T-helper 1 cell (primary cell): Measurements from ENCODE around the gene LPP.

Experiments
- DNase-seq, 5 donors: peaks; one replicate each; pipeline ENCODE4 v3.0.0-alpha.2; 2012 to 2020

LPP gene

GRCh38 chr3:188822411-188822810 lies 668.5 kb downstream of the LPP start:
- no peak for DNase-seq

- DNase-seq, result no peak
Measured at GRCh38 chr3:188824566-188824965, 670.6 kb downstream of the LPP start.

GRCh38 chr3:188825901-188826300 lies 671.9 kb downstream of the LPP start:
- DNase-seq, result no peak

GRCh38 chr3:188826574-188826973 lies 672.6 kb downstream of the LPP start:
- DNase-seq, result no peak

GRCh38 chr3:188827103-188827502 lies 673.1 kb downstream of the LPP start:
- DNase-seq, result no peak

- no peak for DNase-seq
Measured at GRCh38 chr3:188827576-188827975, 673.6 kb downstream of the LPP start.

- no peak for DNase-seq
Measured at GRCh38 chr3:188829130-188829529, 675.2 kb downstream of the LPP start.

GRCh38 chr3:188829576-188829975 lies 675.6 kb downstream of the LPP start:
- DNase-seq, result no peak

- DNase-seq, result no peak
Measured at GRCh38 chr3:188830893-188831292, 676.9 kb downstream of the LPP start.

- no peak for DNase-seq
Measured at GRCh38 chr3:188832146-188832545, 678.2 kb downstream of the LPP start.

GRCh38 chr3:188832961-188833721 lies 679.2 kb downstream of the LPP start:
- no peak for DNase-seq

GRCh38 chr3:188834349-188834748 lies 680.4 kb downstream of the LPP start:
- no peak for DNase-seq

GRCh38 chr3:188839187-188839695 lies 685.3 kb downstream of the LPP start:
- DNase-seq, result no peak

- no peak for DNase-seq
Measured at GRCh38 chr3:188840290-188840689, 686.3 kb downstream of the LPP start.

GRCh38 chr3:188841906-188842305 lies 687.9 kb downstream of the LPP start:
- DNase-seq, result no peak

- no peak for DNase-seq
Measured at GRCh38 chr3:188842639-188843038, 688.7 kb downstream of the LPP start.

- no peak for DNase-seq
Measured at GRCh38 chr3:188844096-188844495, 690.1 kb downstream of the LPP start.

GRCh38 chr3:188845514-188845913 lies 691.6 kb downstream of the LPP start:
- no peak for DNase-seq

- DNase-seq, result no peak
Measured at GRCh38 chr3:188848947-188849346, 695.0 kb downstream of the LPP start.

GRCh38 chr3:188853856-188854771 lies 700.2 kb downstream of the LPP start:
- no peak for DNase-seq

GRCh38 chr3:188854772-188855149 lies 700.8 kb downstream of the LPP start:
- no peak for DNase-seq

- DNase-seq, result no peak
Measured at GRCh38 chr3:188855675-188856074, 701.7 kb downstream of the LPP start.

- no peak for DNase-seq
Measured at GRCh38 chr3:188860147-188860546, 706.2 kb downstream of the LPP start.
